Neural progenitor cell (in vitro differentiated cells): Measurements from ENCODE around the gene PLEKHA6. TPM values are rescaled to one million over a fixed set of nuclear protein-coding genes. Genes with fewer than 3 reads are reported as not detected.
A peak's percentile ranks its signal among the peaks of the same experiment; 100 is the strongest.

Source experiments
- DNase-seq: peaks from one replicate; pipeline ENCODE4 v3.0.0-alpha.2; 2016; ENCODE audit warnings: low spot score
- H2AFZ ChIP-seq: fragments of 200-600 bp; sonication (generic); replicated peaks from 2 replicates; pipeline ENCODE4 v1.6.1; 2016; ENCODE audit warnings: antibody characterized with exemption
- H3F3A ChIP-seq: fragments of 200-600 bp; sonication (generic); 2 replicates; pipeline ENCODE4 v1.6.1; 2016; ENCODE audit warnings: antibody characterized with exemption, low read depth
- H3K27ac ChIP-seq: fragments of 200-600 bp; sonication (generic); 2 replicates; pipeline ENCODE4 v1.5.1; 2016; ENCODE audit warnings: mild to moderate bottlenecking
- H3K27me3 ChIP-seq: fragments of 200-600 bp; sonication (generic); 2 replicates; pipeline ENCODE4 v1.6.1; 2016; ENCODE audit warnings: mild to moderate bottlenecking, moderate library complexity
- H3K36me3 ChIP-seq: fragments of 200-600 bp; sonication (generic); 2 replicates; pipeline ENCODE4 v1.5.1; 2016
- H3K4me1 ChIP-seq: fragments of 200-600 bp; sonication (generic); 2 replicates; pipeline ENCODE4 v1.6.1; 2016; ENCODE audit warnings: mixed run types
- H3K4me2 ChIP-seq: fragments of 200-600 bp; sonication (generic); 2 replicates; pipeline ENCODE4 v1.6.1; 2016
- H3K4me3 ChIP-seq: fragments of 200-600 bp; sonication (generic); 2 replicates; pipeline ENCODE4 v1.5.1; 2016
- H3K79me2 ChIP-seq: fragments of 200-600 bp; sonication (generic); 2 replicates; pipeline ENCODE4 v1.6.1; 2016; ENCODE audit warnings: low read depth
- H3K9ac ChIP-seq: fragments of 200-600 bp; sonication (generic); 2 replicates; pipeline ENCODE4 v1.6.1; 2016
- H3K9me3 ChIP-seq: fragments of 200-600 bp; sonication (generic); 2 replicates; pipeline ENCODE4 v1.5.1; 2016; ENCODE audit warnings: low read depth
- H4K20me1 ChIP-seq: fragments of 200-600 bp; sonication (generic); 2 replicates; pipeline ENCODE4 v1.6.1; 2016; ENCODE audit warnings: low read depth
- H3K27ac Mint-ChIP-seq: 3 replicates; pipeline ENCODE4 v1.8.0; 2021; ENCODE audit warnings: mixed read lengths
- H3K27me3 Mint-ChIP-seq: 2 replicates; pipeline ENCODE4 v1.8.0; 2022; ENCODE audit warnings: low read depth, mild to moderate bottlenecking, inconsistent platforms, moderate library complexity, mixed read lengths; ENCODE audit not compliant: insufficient read depth
- H3K36me3 Mint-ChIP-seq: 3 replicates; pipeline ENCODE4 v1.8.0; 2021; ENCODE audit warnings: mixed read lengths
- H3K4me1 Mint-ChIP-seq: 3 replicates; pipeline ENCODE4 v1.8.0; 2021; ENCODE audit warnings: mixed read lengths
- H3K4me3 Mint-ChIP-seq: 3 replicates; pipeline ENCODE4 v1.8.0; 2021; ENCODE audit warnings: mild to moderate bottlenecking, moderate library complexity, mixed read lengths
- H3K9me3 Mint-ChIP-seq: 3 replicates; pipeline ENCODE4 v1.8.0; 2020; ENCODE audit warnings: mixed read lengths
- EZH2 ChIP-seq: fragments of 200-600 bp; sonication (generic); IDR thresholded peaks from 2 replicates; pipeline ENCODE4 v1.6.1; 2017; ENCODE audit warnings: antibody characterized with exemption, mild to moderate bottlenecking, moderate library complexity
- EZH2phosphoT487 ChIP-seq: fragments of 200-600 bp; sonication (generic); IDR thresholded peaks from 2 replicates; pipeline ENCODE4 v1.6.1; 2017; ENCODE audit warnings: antibody characterized with exemption
- total RNA-seq: library from RNA; depleted of rRNA; stranded (reverse); fragments of >200 nt; gene quantifications from 2 replicates; pipeline ENCODE4 v1.2.3, GENCODE V29; 2015; ENCODE audit warnings: low replicate concordance
- TF ChIP-seq, protein P1 (sequence below): fragments of 200-600 bp; sonication (generic); IDR thresholded peaks from 2 replicates; pipeline ENCODE4 v1.5.1; 2017; ENCODE audit warnings: antibody characterized with exemption, mild to moderate bottlenecking

Gene PLEKHA6
- total RNA-seq, 1 donor from 2014 or later: 0.58 TPM

DNA sequence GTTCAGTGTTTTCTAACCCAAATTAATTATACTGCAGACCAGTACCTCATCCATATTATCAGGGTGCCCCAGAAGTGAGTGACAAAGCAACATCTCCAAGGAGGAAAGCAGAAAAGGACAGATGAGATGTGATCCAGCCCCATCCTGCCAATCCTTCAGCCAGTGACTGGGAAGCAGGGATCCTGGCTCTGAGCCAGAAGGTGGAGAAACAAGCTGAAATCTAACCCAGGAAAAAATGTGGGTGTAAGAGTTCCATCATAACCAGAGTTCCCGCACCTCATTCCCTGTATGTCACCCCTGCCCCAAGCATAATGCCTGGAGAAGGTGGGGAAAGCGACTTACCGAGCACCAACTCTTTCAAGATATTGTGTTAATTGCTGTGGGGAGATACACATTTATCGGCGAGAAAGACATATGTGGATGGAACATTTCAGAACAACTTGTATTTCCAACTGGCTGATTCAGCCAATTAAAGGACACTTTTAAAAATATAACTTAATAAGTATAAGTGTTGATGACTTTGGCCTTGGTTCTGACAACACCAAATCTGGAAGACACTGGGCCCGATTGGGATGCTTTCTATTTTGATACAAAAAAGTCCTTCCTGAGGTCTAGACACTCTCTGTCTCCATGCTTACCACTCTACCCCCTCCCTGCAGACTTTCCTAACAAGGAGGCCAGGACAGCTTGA lies 14.9 kb downstream of the PLEKHA6 start:
- no peaks in the 10 kb centered on the region for H3K79me2 ChIP-seq
- Mint-ChIP-seq H3K27ac (peak overlapping the region; percentile 85), H3K4me1 (peaks cover 98% of the 10 kb centered on the region), H3K27me3 (peaks cover 7% of the 10 kb centered on the region), H3K36me3 (peaks cover 2% of the 10 kb centered on the region), H3K9me3 (no peaks in the 10 kb centered on the region), H3K4me3 (no peak overlapping the region)
- H3K27ac ChIP-seq: no peak overlapping the region
- peaks cover 22% of the 10 kb centered on the region for H3K4me1 ChIP-seq
- H2AFZ ChIP-seq: no peak overlapping the region
- H3K9ac ChIP-seq: no peak overlapping the region
- peaks cover 9% of the 10 kb centered on the region for H3F3A ChIP-seq
- no peaks in the 10 kb centered on the region for H3K9me3 ChIP-seq
- no peaks in the 10 kb centered on the region for H3K27me3 ChIP-seq
- no peak for DNase-seq
- no peaks in the 10 kb centered on the region for H3K36me3 ChIP-seq
- TF ChIP-seq EZH2: no peak
- TF ChIP-seq, protein P1, sequence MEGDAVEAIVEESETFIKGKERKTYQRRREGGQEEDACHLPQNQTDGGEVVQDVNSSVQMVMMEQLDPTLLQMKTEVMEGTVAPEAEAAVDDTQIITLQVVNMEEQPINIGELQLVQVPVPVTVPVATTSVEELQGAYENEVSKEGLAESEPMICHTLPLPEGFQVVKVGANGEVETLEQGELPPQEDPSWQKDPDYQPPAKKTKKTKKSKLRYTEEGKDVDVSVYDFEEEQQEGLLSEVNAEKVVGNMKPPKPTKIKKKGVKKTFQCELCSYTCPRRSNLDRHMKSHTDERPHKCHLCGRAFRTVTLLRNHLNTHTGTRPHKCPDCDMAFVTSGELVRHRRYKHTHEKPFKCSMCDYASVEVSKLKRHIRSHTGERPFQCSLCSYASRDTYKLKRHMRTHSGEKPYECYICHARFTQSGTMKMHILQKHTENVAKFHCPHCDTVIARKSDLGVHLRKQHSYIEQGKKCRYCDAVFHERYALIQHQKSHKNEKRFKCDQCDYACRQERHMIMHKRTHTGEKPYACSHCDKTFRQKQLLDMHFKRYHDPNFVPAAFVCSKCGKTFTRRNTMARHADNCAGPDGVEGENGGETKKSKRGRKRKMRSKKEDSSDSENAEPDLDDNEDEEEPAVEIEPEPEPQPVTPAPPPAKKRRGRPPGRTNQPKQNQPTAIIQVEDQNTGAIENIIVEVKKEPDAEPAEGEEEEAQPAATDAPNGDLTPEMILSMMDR: no peak
- TF ChIP-seq EZH2phosphoT487: no peak
- H3K4me2 ChIP-seq: no peak overlapping the region
- no peaks in the 10 kb centered on the region for H4K20me1 ChIP-seq
- H3K4me3 ChIP-seq: no peak overlapping the region

DNA sequence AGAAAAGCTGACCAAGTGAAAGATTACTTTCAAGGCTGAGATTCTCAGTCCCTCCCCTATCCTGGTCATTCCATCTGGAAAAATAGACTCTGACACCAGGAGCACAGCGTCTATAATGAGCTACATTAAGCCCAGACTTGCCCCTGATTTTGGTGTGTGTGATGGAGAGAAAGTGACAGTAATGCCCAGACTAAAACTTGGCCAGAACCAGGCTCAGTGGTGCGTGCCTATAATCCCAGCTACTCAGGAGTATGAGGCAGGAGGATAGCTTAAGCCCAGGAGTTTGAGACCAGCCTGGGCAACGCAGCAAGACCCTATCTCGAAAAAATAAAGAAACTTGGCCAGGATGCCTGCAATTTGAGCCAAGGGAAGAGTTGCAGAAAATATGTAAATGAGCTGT lies 15.9 kb downstream of the PLEKHA6 start:
- Mint-ChIP-seq H3K4me1 (peaks cover 89% of the 10 kb centered on the region), H3K27me3 (peaks cover 5% of the 10 kb centered on the region), H3K36me3 (peaks cover 2% of the 10 kb centered on the region), H3K9me3 (no peaks in the 10 kb centered on the region), H3K27ac (peak overlapping the region; percentile 14), H3K4me3 (no peak overlapping the region)
- peaks cover 9% of the 10 kb centered on the region for H3F3A ChIP-seq
- no peak for TF ChIP-seq EZH2
- no peak for TF ChIP-seq EZH2phosphoT487
- TF ChIP-seq, protein P1: no peak
- H3K4me1 ChIP-seq: peaks cover 26% of the 10 kb centered on the region
- no peak overlapping the region for H3K4me3 ChIP-seq
- H3K79me2 ChIP-seq: no peaks in the 10 kb centered on the region
- H3K9ac ChIP-seq: no peak overlapping the region
- no peaks in the 10 kb centered on the region for H3K9me3 ChIP-seq
- H3K27ac ChIP-seq: no peak overlapping the region
- H4K20me1 ChIP-seq: no peaks in the 10 kb centered on the region
- H3K4me2 ChIP-seq: no peak overlapping the region
- H3K27me3 ChIP-seq: peaks cover 8% of the 10 kb centered on the region
- DNase-seq: no peak
- H3K36me3 ChIP-seq: no peaks in the 10 kb centered on the region
- no peak overlapping the region for H2AFZ ChIP-seq

DNA sequence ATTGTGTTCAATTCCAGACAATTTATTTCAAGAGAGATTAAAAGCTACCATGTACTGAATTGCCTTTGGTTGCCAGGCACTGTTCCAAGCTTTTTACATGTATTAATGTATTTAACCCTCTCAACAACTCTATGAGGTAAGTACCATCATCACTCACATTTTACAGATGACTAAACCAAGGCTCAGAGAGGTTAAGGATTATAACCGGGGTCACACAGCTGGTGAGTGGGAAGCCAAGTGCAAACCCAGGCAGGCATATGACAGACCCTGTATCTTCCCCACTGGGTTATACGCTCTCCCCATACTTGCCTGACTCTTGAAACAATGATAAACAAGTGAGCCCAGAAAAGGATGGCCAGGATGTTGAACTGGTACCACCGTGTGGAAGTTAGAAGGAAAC lies 16.5 kb downstream of the PLEKHA6 start:
- Histone ChIP-seq H3K9ac (no peak overlapping the region), H3K27ac (no peak overlapping the region), H3K27me3 (peaks cover 14% of the 10 kb centered on the region), H3K36me3 (no peaks in the 10 kb centered on the region), H3K79me2 (no peaks in the 10 kb centered on the region), H3K4me1 (peaks cover 22% of the 10 kb centered on the region), H4K20me1 (no peaks in the 10 kb centered on the region), H3K4me2 (no peak overlapping the region), H3K4me3 (no peak overlapping the region), H2AFZ (no peak overlapping the region), H3K9me3 (no peaks in the 10 kb centered on the region), H3F3A (peaks cover 9% of the 10 kb centered on the region)
- Mint-ChIP-seq H3K27me3 (peaks cover 5% of the 10 kb centered on the region), H3K9me3 (no peaks in the 10 kb centered on the region), H3K4me3 (no peak overlapping the region), H3K4me1 (peaks cover 87% of the 10 kb centered on the region), H3K27ac (no peak overlapping the region), H3K36me3 (peaks cover 4% of the 10 kb centered on the region)
- TF ChIP-seq EZH2phosphoT487 (no peak), EZH2 (no peak)
- TF ChIP-seq, protein P1: no peak
- DNase-seq: no peak
